ENCODE data around the gene IFI27L1.

IFI27L1 gene

GRCh38 chr14:94138251-94138650 lies 57.1 kb downstream of the IFI27L1 start:
- no peak for DNase-seq

- DNase-seq: no peak
Observed at GRCh38 chr14:94139006-94139405, 57.9 kb downstream of the IFI27L1 start.

- DNase-seq: no peak
Observed at GRCh38 chr14:94139421-94139820, 58.3 kb downstream of the IFI27L1 start.

GRCh38 chr14:94142247-94142646 lies 61.1 kb downstream of the IFI27L1 start:
- DNase-seq: no peak

- no peak for DNase-seq
Observed at GRCh38 chr14:94142836-94143235, 61.7 kb downstream of the IFI27L1 start.

GRCh38 chr14:94143239-94143638 lies 62.1 kb downstream of the IFI27L1 start:
- no peak for DNase-seq

- no peak for DNase-seq
Observed at GRCh38 chr14:94143711-94144110, 62.6 kb downstream of the IFI27L1 start.

GRCh38 chr14:94144765-94145164 lies 63.7 kb downstream of the IFI27L1 start:
- no peak for DNase-seq

- no peak for DNase-seq
Observed at GRCh38 chr14:94145902-94146527, 64.9 kb downstream of the IFI27L1 start.
